Effector CD8-positive, alpha-beta T cell (primary cell): ENCODE measurements around the gene PLCB4.

ENCODE experiments used
- DNase-seq: peaks from one replicate; lab custom pipeline; 2025; lab: John Stamatoyannopoulos, UW

PLCB4 gene

DNA sequence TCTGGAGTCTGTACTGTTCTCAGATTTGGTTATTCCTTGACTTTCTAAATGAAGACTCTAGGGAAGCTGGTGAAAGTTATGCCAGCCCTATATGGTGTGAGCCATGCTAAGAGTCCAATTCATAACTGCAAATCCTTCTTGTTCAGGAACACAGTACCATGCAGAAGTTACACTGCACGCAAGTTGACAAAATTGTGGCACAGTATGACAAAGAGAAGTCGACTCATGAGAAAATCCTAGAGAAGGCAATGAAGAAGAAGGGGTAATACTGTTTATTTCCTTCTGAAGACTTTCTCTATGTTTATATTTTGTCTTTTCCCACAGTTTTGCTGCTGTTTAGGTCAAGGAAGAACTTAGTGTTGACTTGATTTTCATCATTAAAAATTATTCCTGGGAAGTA, 384.3 kb downstream of the PLCB4 start:
- DNase-seq = no peak

DNA sequence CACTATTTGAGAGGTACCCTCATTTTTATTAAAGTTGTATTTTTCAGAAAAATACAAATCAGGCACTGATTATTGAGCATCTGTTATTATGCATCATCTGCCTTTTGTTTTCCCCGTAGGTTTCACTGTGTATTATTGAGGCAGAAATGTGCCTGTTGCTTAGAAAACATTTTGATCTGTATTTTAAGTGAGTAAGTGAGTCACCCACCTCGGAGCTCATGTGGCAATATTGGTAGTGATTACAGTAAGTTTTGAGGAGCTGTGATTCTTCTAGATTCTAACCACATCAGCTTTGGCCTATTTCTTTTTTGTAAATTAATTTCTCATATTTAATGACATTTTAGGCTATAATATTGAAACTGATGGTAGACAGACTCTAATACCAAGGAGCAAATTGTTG, 385.9 kb downstream of the PLCB4 start:
- no peak for DNase-seq

DNA sequence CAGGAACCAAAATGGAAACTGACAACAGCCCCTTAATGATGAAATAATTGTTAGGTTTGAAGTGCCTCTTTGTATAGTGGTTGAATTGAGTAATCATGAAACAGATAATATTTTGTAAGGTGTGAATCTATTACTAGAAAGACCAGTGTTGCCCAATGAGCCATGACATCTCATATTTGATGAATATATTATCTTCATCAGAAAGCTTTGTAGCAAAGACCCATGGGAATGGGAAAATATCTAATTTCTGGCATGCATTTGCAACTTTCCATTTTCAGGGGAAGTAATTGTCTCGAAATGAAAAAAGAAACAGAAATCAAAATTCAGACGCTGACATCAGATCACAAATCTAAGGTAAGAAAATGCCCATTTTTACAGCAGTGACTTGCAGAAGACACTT, 388.2 kb downstream of the PLCB4 start:
- no peak for DNase-seq

DNA sequence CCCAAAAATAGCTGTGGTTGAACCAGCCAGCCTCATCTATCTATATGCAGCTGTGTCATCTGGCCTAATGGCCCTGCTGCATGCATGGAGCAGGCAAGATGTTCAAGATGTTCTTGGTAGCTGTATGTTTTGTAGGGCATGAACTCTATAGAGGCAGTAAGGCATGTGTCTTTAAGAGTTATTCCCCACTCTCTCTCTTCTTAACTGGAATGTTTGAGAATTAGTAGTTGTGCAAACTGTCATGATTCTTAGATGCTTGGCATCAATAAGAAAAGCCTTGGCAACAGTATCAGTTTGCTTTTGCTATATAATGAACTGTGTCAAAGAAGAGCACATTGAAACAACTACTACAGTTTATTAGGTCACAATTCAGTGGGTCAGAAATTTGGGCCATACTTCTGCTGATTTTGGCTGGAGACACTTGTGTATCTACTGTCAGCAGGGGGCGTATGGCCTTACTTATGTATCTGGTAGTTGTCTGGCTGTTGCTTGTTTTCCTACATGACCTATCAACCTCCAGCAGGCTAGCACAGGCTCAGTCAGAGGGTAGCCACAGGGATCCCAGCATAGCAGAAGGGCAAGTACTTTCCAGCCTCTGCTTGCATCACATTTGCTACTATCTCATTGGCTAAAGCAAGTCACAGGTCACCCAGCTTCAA, 389.4 kb downstream of the PLCB4 start:
- no peak for DNase-seq

DNA sequence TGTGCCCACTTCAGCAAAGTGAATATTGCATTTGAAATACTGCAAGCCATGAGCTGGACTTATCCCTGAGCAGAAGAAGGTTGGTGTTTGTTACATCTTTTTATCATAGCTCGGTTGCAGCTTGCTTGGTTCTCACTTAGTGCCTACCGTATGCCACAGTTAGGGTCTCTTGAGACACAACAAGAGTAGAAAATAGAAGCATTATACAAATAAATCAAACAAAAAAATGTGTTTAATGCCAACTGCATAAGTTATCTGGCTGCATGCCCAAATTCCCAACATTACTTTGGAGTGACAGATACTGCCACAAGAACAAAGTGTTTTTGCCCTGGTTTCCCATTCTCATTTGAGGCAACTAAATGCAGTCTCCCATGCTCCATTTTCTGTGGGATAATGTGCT, 391.6 kb downstream of the PLCB4 start:
- no peak for DNase-seq

DNA sequence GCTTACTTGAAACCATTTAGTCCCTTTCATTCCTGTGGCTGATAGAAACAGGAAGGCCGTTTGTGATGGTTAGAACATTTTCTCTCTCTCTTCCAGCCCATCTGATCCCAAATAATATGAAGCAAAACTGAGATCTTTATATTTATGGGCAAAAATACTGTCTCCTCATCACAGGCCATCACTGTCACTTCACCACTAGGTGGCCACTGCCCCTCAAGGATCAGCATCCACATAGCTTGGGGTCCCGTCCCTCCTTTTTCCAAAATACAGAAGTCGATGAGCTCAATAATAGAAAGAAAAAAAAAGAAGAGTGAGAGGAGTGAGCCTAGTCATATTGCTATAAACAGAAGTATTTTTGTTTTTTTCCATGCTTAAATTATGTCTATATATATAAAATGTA, 399.1 kb downstream of the PLCB4 start:
- DNase-seq = no peak

DNA sequence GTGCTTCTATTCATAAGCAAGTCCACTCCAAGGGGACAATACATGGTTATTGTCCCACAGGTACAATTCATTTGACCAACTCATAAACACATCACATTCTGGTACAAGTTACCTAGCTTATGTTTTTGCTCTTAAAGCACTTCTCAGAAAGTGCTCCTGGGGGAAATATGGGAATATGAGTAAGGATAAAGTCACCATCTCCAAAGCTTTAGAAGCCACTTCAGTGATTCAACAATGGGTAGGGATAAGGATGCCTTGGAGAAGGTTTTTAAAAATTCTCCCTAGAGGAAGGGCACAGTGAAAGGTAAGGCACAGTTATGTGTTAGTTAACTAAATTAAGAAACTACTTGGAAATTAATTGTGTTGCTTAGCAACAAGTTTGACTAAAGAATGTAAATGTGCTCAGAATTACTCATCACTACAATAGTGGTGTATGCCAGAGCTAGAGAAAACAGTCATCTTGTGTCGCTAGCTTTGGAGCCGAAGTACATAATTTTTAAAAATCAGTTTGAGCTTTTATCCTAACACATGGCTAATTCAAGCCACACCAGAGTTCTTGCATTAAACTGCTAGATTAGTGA, 406.0 kb downstream of the PLCB4 start:
- no peak for DNase-seq

DNA sequence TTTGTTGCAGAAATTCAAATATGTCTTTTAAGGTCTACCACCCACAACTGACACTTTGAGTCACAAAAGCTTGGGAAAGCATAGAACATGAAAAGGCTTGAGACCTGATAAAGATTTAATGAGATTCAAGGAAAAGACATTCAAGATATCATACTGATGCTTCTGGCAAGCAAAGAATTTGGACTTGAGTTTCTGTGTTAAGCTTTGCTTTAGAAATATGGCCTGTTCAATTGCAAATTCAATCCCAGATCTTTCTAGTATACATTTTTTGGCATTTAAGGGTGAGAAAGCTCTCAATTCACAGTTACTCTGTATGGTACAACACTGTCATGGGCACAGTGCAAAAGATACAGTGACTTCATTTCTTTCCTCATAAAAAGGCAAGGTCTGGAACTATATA, 406.6 kb downstream of the PLCB4 start:
- no peak for DNase-seq

DNA sequence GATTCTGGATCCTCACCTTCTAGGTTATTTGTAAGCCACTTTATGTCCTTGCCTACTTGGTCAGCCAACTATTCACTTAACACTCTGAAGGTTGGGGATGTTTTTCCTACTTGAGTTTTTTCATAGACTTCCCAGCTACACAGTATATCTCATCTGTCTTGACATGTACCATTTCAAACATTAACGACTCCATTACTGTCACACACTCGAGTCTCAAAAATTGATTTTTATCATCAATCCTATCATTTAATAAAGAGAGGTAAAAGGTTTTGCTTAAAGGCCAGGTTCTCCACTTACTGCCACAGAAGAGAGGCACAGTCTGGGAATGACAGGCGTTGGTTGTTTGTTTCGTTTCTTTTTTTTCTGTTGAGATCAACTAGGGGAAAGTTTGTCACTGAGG, 407.3 kb downstream of the PLCB4 start:
- DNase-seq = no peak

DNA sequence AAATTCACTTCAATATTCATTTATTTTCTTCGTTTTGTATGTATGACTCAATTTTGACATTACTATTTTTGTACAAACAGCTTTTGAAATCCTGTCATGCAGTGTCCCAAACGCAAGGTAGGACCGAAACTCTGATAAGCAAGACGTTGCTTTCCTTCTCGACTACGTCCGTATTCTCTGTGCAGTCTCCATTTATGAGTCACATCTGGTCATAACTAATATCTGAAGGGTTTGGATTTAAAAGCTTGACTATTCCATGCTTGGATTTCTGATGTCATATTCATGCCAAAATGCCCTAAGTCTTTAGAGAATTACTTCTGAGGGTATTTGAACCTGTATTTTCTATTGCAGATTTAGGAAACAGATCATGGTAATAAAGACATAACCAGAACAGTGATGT, 407.8 kb downstream of the PLCB4 start:
- DNase-seq = no peak

DNA sequence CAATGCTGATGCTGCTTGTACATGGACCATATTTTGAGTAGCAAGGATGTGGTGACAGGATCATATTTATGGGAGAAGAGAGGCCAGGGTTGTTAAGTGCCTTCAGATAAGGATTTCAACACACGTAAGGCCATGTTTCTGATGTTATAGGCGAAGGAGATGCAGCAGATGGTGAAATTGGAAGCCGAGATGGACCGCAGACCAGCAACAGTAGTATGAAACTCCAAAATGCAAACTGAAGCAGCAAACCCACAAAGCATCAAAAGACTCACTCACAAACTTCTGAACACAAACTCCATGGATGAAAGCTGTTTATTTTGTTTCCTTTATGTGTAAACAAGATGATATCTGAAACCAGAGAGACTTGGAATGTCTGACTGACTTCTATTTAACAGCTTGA, 409.9 kb downstream of the PLCB4 start:
- no peak for DNase-seq

DNA sequence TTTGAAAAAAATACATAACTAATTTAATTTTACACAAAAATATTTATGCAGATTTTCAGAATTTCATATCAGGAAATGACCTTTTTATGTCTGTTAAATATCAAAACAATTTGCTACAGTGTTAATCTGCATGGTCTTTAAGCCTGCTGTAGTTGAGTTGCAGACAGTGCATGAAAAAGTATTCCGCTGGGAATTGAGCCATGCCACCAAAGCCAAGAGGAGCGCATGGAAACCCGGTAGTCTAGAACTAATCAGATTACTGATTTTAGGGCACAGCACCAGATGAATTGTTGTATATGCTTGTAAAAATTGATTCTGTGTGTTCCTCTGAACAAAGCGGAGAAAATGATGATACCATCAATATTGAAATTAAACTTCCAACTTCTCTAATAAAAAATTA, 411.2 kb downstream of the PLCB4 start:
- DNase-seq = no peak

DNA sequence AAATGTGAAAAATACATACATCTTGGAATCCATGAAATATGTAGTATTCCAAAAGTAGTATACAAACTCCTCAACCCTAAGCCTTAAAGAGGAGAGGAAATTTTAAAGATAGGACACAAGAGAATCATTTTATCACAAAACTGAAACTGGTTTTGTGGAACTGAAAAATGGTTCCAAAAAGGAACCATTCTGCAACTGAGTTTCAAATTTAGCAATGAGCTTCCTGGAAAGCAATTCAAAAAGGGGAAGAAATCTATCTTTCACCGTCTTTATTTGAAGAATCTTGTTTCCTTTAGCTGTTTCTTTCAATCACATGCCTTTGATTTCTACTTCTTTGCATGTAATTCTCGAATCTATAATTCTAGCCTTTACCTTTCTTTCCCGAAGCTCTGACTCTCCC, 413.3 kb downstream of the PLCB4 start:
- DNase-seq = no peak

DNA sequence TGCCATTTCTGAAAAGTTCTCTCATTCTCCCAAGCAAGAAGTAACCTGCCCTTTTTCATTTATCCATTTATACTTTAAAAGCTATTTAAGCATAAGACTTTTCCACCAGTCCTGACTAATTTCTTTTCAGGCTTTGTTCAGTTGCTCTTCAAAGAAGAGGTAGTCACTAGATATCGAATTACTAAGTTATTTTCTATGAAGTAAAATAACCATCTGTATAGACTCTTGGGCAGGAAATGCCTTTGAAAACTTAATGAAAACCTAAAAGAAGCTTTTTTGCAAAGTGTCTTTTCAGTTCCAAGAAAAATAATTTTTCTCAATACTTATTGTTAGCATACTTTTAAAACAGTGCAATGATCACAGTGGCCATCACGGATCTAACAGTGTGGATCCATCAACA, 414.2 kb downstream of the PLCB4 start:
- no peak for DNase-seq

DNA sequence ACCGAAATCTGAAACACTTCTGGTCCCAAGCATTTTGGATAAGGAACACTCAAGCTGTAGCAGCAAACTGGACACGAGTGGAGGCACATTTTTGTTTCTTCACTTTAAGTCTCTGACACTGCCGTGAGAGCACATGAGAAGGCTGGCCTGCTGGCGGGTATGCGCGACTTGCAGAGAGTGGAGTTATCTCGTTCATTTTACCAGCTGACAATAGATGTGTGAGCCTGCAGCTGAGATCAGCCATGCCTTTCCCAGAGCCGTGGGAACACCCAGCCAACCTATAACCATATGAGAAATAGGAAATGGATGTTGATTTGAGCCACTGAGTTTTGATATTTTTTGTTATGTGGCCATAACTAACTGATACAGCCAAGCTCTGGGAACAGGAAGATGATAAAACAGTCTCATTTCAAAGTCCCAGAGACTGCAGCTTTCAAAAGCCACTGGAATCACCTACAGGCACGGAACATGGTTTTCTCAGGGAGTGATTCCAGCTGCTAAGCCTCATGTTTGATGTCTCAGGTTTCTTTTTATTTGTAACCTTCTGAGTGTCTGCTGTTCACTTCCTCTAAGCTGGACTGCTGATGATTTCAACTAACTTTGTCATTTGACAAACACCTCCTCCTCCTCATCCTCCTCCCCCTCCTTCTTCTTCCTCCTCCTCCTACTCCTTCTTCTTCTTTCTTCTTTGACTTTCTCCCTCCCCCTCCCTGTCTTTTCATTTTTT, 416.9 kb downstream of the PLCB4 start:
- no peak for DNase-seq

DNA sequence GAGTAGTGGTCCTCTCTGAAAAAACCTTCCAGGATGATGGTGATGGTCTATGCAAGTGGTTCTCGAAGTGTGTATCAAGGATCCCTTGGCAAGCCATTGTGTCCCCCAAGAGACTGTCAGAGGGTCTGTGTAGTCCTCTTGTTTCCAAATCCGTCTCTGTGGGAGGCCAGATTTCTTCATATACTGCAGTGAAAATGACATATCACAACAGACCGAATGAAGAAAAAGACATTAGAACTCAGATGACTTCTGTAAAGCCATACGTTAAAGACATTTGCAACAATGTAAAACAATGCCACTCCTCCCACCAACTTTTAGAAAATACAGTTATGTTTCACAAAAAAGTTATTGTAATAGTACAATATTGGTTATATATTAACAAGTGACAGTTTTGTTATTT, 418.3 kb downstream of the PLCB4 start:
- no peak for DNase-seq

DNA sequence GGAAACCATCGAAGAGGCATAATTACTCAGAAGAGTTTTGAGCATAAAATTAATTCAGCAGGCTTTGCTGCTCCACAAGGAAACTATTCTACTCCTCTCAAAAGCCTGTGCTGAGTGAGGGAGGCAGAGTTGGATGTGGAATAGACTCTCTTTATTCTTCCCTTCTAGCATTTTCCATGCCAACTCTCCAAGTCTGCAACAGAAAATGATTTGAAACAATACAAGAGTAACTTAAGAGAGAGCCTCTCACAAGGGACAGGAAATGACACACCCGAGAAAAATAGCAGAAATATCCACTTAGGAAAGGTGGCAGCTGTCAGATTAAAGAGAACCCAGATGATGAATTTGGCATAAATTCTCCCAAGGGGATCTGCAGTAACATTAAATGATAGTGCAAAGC, 419.2 kb downstream of the PLCB4 start:
- DNase-seq = no peak

DNA sequence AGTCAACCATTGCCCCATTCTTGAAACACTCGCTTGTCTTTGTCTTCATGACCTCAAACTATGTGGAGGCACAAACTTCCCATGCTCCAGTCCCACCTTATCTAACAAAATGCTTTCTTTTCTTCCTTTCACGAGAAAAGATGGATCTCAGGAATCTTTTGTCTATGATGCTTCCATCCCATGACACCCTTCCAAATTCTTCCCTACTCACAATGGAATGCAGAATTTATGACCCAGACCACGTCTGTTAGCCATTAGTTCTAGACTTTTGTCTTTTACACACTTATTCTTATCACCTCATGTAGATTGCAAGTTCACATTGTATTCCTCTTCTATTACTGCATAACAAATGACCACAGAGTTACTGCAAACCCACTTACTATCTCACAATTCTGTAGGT, 421.3 kb downstream of the PLCB4 start:
- DNase-seq = no peak

DNA sequence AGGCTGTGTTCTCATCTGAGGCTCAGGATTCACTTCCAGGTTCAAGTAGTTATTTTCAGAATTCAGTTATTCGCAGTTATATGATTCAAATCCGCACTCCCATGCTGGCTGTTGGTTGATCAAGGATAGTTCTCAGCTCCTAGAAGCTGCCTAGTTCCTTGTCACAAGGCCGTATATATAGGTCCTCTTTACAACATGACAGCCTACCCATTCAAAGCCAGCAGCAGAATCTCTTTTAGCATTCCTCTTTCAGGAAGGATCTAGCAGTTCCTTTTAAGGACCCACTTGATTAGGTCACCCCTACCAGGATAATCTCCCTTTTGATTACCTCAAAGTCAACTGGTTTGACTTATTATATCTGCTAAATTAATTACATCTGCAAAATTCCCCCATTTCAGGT, 421.7 kb downstream of the PLCB4 start:
- DNase-seq = no peak

DNA sequence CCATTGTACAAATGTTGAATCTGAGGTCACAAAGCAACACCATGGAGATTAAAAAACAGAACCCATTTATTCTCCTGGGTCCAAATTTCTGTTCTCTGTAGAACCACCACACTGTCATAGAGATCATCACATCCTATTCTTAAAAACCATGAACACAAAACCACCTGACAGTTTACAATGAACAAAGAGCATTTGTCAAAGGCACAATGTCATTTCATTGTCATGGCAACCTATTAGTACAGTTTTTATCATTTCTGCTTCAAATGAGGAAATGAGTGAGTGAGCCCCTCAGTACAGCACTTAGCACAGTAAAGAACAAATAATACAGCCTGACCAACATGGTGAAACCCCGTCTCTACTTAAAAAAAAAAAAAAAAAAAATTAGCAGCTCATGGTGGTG, 422.4 kb downstream of the PLCB4 start:
- DNase-seq = no peak

DNA sequence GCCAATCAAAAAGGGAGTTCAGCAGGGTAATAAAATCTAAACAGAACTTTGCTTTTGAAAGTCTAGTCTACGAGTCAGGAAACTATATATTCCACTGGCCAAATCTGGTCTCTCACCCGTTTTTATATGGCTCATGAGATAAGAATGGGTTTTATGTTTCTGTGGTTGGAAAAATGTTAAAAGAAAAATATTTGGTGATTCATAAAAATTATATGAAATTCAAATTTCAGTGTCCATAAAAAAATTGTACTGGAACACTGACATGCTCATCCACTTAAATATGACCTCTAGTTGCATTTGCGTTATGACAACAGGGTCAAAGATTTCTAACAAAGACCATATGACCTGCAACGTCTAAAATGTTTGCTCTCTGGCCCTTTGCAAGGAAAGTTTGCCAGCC, 423.2 kb downstream of the PLCB4 start:
- DNase-seq = no peak

DNA sequence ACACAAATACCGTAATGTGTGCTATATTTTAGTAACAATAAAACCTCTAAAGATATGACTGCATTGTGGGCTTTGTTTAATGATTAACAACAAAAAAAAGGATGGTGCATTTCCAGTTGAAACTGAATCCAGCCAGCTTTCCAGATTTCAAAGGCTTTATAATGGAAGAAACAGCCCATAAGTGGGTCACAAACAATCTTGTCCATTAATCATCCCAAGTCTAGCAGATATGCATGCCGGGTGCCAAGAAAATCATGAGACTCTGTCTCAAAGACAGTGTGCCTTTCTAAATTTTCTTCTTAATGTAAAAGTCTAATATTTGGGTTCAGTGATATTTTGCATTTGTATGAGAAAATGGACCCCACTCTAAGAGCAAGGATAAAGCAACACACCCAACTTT, 424.9 kb downstream of the PLCB4 start:
- no peak for DNase-seq

DNA sequence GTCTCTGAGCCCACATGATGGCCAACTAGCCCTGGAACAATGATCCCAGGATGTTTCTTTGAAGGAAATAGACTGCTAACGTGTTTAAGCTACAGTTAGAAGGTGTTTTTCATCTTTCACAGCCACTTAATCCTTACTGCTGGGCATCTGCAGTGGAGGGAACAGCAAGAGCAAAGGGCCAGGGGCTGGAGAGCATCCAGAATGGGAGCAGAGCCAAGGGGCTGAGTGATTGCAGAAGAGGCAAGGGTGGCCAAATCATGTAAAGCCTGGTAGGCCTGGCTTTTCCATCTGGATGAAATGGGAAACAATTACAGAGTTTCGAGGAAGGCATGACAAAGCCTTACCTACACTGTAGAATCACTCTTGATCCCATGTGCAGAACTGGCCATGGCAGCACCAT, 426.8 kb downstream of the PLCB4 start:
- no peak for DNase-seq

DNA sequence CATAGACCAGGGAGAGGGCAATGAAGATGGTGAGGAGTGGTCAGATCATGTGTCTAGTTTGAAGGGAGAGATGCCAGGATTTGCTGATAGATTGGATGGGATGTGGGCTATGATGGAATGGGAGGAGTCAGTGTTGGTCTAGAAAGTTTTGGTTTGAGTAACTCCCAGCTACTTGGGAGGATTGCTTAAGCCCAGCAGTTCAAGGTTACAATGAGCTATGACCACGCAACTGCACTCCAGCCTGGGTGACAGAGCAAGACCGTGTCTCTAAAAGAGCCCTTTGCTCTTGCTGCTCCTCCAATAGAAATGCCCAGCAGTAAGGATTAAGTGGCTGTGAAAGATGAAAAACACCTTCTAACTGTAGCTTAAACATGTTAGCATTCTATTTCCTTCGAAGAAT, 427.3 kb downstream of the PLCB4 start:
- no peak for DNase-seq
